Tibial artery (tissue), 4 donors: ENCODE data around the gene NOS3.

ENCODE experiments used
- DNase-seq, 2 donors: peaks; one replicate each; pipeline ENCODE4 v3.0.0-alpha.2; 2019
- H3K27ac ChIP-seq, 2 donors: fragments of 200-600 bp; sonication (generic) in 1 of 2; 1 replicate in 1 of 2; 2 replicates in 1 of 2; pipeline ENCODE4 v1.5.1; 2018 to 2019; ENCODE audit warnings: mild to moderate bottlenecking in 1 of 2
- H3K27me3 ChIP-seq, 2 donors: fragments of 200-600 bp; sonication (generic) in 1 of 2; one replicate each; pipeline versions ENCODE4 v1.5.1 to v1.6.0; 2016 to 2019
- H3K36me3 ChIP-seq, 3 donors: fragments of 200-600 bp; sonication (generic) in 2 of 3; one replicate each; pipeline ENCODE4 v1.5.1; 2016 to 2019; ENCODE audit warnings: mild to moderate bottlenecking in 2 of 3
- H3K4me1 ChIP-seq, 4 donors: fragments of 200-600 bp; sonication (generic) in 2 of 4; 1 replicate in 3 of 4; 2 replicates in 1 of 4; pipeline ENCODE4 v1.5.1; 2016 to 2019
- H3K4me3 ChIP-seq, 2 donors: fragments of 200-600 bp; sonication (generic) in 1 of 2; 1 replicate in 1 of 2; 2 replicates in 1 of 2; pipeline ENCODE4 v1.5.1; 2018 to 2019; ENCODE audit warnings: mild to moderate bottlenecking in 2 of 2
- H3K9me3 ChIP-seq, 3 donors: fragments of 200-600 bp; sonication (generic) in 1 of 3; one replicate each; pipeline ENCODE4 v1.5.1; 2016 to 2019
- intact Hi-C: fragments of 100-400 bp; cut with DNase I; formaldehyde crosslinking; loops from one replicate; pipeline ENCODE4 v1.15.0; 2023; ENCODE audit warnings: low total_unique reads
- TF ChIP-seq, protein P1 (sequence below), 2 experiments: fragments of 200-600 bp in 1 of 2; fragments of 450-650 bp in 1 of 2; IDR thresholded peaks; one replicate each; pipeline ENCODE4 v1.5.1; 2017 to 2019; ENCODE audit warnings: antibody characterized with exemption in 2 of 2, mild to moderate bottlenecking in 1 of 2, moderate library complexity in 1 of 2

Gene NOS3

DNA sequence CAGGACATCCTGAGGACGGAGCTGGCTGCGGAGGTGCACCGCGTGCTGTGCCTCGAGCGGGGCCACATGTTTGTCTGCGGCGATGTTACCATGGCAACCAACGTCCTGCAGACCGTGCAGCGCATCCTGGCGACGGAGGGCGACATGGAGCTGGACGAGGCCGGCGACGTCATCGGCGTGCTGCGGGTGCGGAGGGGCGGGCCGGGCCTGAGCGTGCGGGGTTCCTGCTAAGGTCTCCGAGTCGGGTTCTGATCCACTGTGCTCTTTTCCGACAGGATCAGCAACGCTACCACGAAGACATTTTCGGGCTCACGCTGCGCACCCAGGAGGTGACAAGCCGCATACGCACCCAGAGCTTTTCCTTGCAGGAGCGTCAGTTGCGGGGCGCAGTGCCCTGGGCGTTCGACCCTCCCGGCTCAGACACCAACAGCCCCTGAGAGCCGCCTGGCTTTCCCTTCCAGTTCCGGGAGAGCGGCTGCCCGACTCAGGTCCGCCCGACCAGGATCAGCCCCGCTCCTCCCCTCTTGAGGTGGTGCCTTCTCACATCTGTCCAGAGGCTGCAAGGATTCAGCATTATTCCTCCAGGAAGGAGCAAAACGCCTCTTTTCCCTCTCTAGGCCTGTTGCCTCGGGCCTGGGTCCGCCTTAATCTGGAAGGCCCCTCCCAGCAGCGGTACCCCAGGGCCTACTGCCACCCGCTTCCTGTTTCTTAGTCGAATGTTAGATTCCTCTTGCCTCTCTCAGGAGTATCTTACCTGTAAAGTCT lies 23.1 kb downstream of the NOS3 start:
- Histone ChIP-seq H3K4me1 (peaks cover 0 to 33% (median 26%) of the 10 kb centered on the region in 4 donors), H3K27ac (no peak overlapping the region), H3K4me3 (peak overlapping the region; percentile 7 to 42), H3K9me3 (no peaks in the 10 kb centered on the region), H3K36me3 (no peaks in the 10 kb centered on the region), H3K27me3 (peaks cover 0 to 95% of the 10 kb centered on the region in 2 donors)
- TF ChIP-seq, protein P1, sequence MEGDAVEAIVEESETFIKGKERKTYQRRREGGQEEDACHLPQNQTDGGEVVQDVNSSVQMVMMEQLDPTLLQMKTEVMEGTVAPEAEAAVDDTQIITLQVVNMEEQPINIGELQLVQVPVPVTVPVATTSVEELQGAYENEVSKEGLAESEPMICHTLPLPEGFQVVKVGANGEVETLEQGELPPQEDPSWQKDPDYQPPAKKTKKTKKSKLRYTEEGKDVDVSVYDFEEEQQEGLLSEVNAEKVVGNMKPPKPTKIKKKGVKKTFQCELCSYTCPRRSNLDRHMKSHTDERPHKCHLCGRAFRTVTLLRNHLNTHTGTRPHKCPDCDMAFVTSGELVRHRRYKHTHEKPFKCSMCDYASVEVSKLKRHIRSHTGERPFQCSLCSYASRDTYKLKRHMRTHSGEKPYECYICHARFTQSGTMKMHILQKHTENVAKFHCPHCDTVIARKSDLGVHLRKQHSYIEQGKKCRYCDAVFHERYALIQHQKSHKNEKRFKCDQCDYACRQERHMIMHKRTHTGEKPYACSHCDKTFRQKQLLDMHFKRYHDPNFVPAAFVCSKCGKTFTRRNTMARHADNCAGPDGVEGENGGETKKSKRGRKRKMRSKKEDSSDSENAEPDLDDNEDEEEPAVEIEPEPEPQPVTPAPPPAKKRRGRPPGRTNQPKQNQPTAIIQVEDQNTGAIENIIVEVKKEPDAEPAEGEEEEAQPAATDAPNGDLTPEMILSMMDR (IDR thresholded peaks at IDR 0.05), result no peak
- intact Hi-C loops, result loop anchor here (10.0 kb wide), 1 partner anchor 101 kb away; no protein-coding TSS in a partner anchor
- peak in 1 of 2 donors; percentile 56 for DNase-seq

DNA sequence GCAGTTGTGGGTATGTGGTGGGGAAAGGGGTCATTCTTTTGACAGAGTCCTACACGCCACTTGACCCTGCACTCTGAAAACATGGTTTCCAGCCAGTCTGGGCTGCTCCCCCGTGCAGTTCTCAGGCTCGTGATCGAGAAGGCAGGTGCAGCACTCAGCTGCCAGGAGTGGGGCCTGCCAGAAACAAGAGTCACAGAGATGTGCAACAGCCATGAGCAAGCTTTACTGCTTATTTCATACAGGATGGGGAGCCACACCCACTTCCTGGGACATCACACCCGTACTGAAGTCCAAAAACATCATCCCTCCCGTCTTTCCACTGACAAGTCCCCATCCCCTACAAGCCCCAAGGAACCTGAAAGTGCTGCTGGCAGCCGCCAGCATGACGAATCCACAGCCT lies 24.1 kb downstream of the NOS3 start:
- Histone ChIP-seq H3K36me3 (no peaks in the 10 kb centered on the region), H3K9me3 (no peaks in the 10 kb centered on the region), H3K27ac (no peak overlapping the region), H3K27me3 (peaks cover 0 to 95% of the 10 kb centered on the region in 2 donors), H3K4me1 (peaks cover 0 to 38% (median 28%) of the 10 kb centered on the region in 4 donors), H3K4me3 (no peak overlapping the region)
- intact Hi-C loops, result loop anchor here (10.0 kb wide), 1 partner anchor 100 kb away; no protein-coding TSS in a partner anchor
- no peak for DNase-seq
- TF ChIP-seq, protein P1 (IDR thresholded peaks at IDR 0.05), result no peak

DNA sequence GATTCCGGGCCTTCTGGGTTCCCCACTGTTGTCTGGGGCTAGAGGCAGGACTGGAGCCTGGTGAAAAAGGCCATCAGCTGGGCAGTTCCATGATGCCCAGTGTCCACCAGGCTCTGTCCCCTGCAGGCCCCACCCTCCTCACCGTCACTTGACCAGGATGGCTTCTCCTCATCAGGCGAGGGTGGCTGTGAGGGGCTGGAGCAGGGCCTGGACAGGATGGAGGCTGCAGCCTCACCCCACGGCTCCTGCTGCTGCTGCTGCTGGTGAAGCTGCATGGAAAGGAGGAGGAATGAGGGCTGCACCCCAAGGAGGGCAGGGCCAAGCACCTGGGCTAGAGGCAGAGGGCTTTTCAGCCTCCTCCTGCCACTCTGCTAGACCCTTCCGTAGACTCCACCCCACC lies 25.1 kb downstream of the NOS3 start:
- H3K9me3 ChIP-seq, result no peaks in the 10 kb centered on the region
- H3K4me3 ChIP-seq, result no peak overlapping the region
- no peak for DNase-seq
- TF ChIP-seq, protein P1 (IDR thresholded peaks at IDR 0.05), result no peak
- no peaks in the 10 kb centered on the region for H3K36me3 ChIP-seq
- peaks cover 0 to 38% (median 28%) of the 10 kb centered on the region in 4 donors for H3K4me1 ChIP-seq
- intact Hi-C loops, result loop anchor here (10.0 kb wide), 1 partner anchor 99 kb away; no protein-coding TSS in a partner anchor
- no peak overlapping the region for H3K27ac ChIP-seq
- peaks cover 0 to 95% of the 10 kb centered on the region in 2 donors for H3K27me3 ChIP-seq

DNA sequence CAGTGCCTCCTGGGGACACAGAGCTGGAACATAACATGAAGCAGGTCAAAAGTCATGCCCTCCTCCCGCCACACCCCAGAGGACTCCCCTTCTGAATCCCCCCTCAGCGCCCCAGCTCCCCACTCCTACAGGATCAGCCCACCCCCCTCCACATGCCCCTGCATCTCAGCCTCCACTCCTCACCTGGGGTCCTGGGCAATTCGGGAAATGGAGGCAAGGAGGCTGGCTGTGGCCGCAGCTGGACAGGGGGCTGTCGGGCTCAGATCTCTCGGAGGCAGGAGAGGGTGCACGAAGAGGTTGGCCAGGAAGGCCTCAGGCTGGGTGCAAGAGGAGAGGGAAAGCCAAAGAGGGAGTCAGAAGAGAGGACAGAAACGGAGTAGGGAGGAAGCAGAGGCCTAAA lies 25.7 kb downstream of the NOS3 start:
- Histone ChIP-seq H3K4me1 (peaks cover 0 to 38% (median 28%) of the 10 kb centered on the region in 4 donors), H3K27me3 (peaks cover 0 to 97% of the 10 kb centered on the region in 2 donors), H3K9me3 (no peaks in the 10 kb centered on the region), H3K27ac (no peak overlapping the region), H3K36me3 (no peaks in the 10 kb centered on the region), H3K4me3 (no peak overlapping the region)
- TF ChIP-seq, protein P1 (IDR thresholded peaks at IDR 0.05), result no peak
- intact Hi-C loops, result loop anchor here (10.0 kb wide), 1 partner anchor 98 kb away; no protein-coding TSS in a partner anchor
- no peak for DNase-seq

DNA sequence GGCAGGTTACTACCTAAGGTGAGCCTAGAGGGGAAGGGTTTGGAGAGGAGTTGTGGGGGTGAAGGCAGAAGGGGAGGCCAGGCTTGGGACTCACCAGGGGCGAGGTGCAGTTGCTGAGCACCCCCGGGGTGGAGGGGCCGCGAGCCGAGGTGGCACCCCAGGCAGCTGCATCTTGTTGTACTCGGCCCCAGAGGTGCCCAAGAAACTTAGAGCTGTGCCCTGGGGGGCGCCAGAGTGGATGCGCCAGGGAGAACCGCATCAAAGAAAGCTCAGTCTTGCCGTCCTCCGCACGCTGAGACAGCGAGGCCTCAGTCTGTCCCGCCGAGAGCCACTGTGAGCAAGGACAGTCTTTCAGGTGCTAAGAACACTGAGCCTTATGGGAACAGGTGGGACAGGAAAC lies 26.1 kb downstream of the NOS3 start:
- intact Hi-C loops, result loop anchor here (10.0 kb wide), 1 partner anchor 98 kb away; no protein-coding TSS in a partner anchor
- Histone ChIP-seq H3K4me3 (no peak overlapping the region), H3K27ac (no peak overlapping the region), H3K9me3 (no peaks in the 10 kb centered on the region), H3K36me3 (no peaks in the 10 kb centered on the region), H3K27me3 (peaks cover 0 to 95% of the 10 kb centered on the region in 2 donors), H3K4me1 (peaks cover 0 to 38% (median 28%) of the 10 kb centered on the region in 4 donors)
- TF ChIP-seq, protein P1 (IDR thresholded peaks at IDR 0.05), result no peak
- DNase-seq, result no peak
